ENCODE measurements around the gene TMEM272. TPM values are rescaled to one million over a fixed set of nuclear protein-coding genes. Genes with fewer than 3 reads are reported as not detected.

Gene TMEM272
- total RNA-seq, 1 experiment from 2014 or later = 0.14 TPM

DNA sequence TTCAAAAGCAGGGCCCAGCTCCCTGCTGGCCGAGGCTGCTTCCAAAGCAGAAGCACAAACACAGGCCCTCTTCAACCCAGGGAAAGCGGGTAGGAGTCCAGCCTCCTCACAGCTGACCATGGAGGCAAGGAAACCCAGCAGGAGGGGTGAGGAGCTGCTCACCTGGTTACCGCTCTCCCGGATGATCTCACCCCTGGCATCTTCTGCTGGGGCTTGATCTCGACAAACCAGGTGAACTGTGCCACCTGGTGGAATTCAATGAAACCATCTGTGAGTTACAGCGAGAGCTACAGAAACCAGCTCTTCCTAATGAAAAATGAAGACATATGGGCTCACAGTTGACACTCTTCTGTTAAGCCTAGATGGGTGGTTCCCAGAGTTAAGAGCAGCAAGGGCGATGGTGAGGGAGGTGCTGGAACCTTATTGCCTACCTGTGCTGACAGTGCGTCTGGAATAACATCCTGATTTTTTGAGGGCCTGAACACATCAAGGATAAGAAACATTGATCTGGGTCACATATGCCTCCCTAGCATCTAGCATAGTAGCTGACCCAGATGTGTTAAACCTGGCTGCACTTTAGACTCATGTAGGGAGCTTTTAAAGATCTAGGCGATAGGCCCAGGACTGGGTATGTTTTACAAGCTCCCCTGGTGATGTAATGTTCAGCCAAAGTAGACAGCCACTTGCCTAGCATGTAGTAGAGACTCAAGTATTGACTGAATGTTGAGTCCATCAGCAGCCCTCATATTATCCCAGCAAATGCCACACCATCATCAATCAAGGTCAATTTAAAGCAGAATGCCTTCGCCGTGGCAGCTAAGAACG lies 47.1 kb downstream of the TMEM272 start:
- peaks cover 4% of the 10 kb centered on the region for H3K36me3 Mint-ChIP-seq (ENCODE audit: insufficient read depth, unreplicated experiment)
- Histone ChIP-seq H3K4me3 (ENCODE audit: low read depth, low read length) (no peak overlapping the region), H3K4me1 (peaks cover 13% of the 10 kb centered on the region; the same call in 1 of the 2 replicates), H3K36me3 (ENCODE audit: control insufficient read depth, insufficient read depth, low read length) (no peaks in the 10 kb centered on the region; the same call in 1 of the 2 replicates), H3K9me3 (no peaks in the 10 kb centered on the region), H3K27me3 (replicated peaks; ENCODE audit: control insufficient read depth, insufficient read depth, low read length) (no peaks in the 10 kb centered on the region)
- CTCF ChIA-PET = interaction anchor here (0.6 to 2.0 kb wide), 18 partner anchors 17 to 672 kb away, joined by 3 to 20 read pairs (median 4); partner anchors contain the start of gene INTS6
- DNase-seq = peak; percentile 68 to 72
- BruUV-seq (replicated peaks) = no TSS peak
- intact Hi-C loops (cut with micrococcal nuclease; ENCODE audit: unreplicated experiment) = loop anchor here (1.0 to 5.0 kb wide), 4 partner anchors 353 to 651 kb away; no protein-coding TSS in a partner anchor
- H3K4me1 Mint-ChIP-seq (ENCODE audit: low read depth, unreplicated experiment) = no peaks in the 10 kb centered on the region
- POLR2A ChIA-PET = interaction anchor here (2.1 kb wide), 1 partner anchor 345 kb away, joined by 13 read pairs; the partner anchor contains the start of gene INTS6
- no peaks in the 10 kb centered on the region for H3K27me3 Mint-ChIP-seq (ENCODE audit: insufficient read depth, unreplicated experiment)
- H3K27ac Mint-ChIP-seq (ENCODE audit: unreplicated experiment) = no peak overlapping the region
- no peaks in the 10 kb centered on the region for H3K9me3 Mint-ChIP-seq (ENCODE audit: unreplicated experiment)
- TF ChIP-seq, protein P1, sequence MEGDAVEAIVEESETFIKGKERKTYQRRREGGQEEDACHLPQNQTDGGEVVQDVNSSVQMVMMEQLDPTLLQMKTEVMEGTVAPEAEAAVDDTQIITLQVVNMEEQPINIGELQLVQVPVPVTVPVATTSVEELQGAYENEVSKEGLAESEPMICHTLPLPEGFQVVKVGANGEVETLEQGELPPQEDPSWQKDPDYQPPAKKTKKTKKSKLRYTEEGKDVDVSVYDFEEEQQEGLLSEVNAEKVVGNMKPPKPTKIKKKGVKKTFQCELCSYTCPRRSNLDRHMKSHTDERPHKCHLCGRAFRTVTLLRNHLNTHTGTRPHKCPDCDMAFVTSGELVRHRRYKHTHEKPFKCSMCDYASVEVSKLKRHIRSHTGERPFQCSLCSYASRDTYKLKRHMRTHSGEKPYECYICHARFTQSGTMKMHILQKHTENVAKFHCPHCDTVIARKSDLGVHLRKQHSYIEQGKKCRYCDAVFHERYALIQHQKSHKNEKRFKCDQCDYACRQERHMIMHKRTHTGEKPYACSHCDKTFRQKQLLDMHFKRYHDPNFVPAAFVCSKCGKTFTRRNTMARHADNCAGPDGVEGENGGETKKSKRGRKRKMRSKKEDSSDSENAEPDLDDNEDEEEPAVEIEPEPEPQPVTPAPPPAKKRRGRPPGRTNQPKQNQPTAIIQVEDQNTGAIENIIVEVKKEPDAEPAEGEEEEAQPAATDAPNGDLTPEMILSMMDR (IDR thresholded peaks at IDR 0.05; ENCODE audit: insufficient read depth in 1 of 2, low read depth in 1 of 2, low read length in 1 of 2, severe bottlenecking in 1 of 2, unreplicated experiment in 1 of 2) = peak; percentile 59 to 69
- H3K4me3 Mint-ChIP-seq (ENCODE audit: unreplicated experiment) = no peak overlapping the region

DNA sequence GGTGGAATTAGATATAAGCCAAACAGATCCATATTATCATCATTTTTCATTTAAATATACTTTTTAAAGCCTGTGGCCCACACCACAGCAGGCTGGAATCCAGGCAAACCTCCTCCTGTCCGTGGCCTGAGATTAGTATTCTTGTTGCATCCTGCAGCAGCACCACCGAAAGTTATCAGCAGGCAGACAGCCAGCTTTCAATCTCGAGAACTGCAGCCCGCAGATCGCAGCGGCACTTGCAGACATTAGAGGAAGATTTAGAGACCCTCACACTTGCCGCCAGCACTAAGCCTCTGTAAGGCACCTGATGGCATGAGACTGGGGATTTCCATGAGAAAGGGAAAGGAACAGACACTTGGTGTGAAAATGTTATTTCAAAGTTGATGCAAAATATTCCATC lies 48.4 kb downstream of the TMEM272 start:
- Mint-ChIP-seq H3K36me3 (ENCODE audit: insufficient read depth, unreplicated experiment) (peaks cover 4% of the 10 kb centered on the region), H3K4me3 (ENCODE audit: unreplicated experiment) (no peak overlapping the region), H3K9me3 (ENCODE audit: unreplicated experiment) (no peaks in the 10 kb centered on the region), H3K4me1 (ENCODE audit: low read depth, unreplicated experiment) (no peaks in the 10 kb centered on the region), H3K27me3 (ENCODE audit: insufficient read depth, unreplicated experiment) (no peaks in the 10 kb centered on the region), H3K27ac (ENCODE audit: unreplicated experiment) (no peak overlapping the region)
- DNase-seq = no peak
- TF ChIP-seq, protein P1 (IDR thresholded peaks at IDR 0.05; ENCODE audit: insufficient read depth in 1 of 2, low read depth in 1 of 2, low read length in 1 of 2, severe bottlenecking in 1 of 2, unreplicated experiment in 1 of 2) = no peak
- ChIA-PET POLR2A (no interaction called here), CTCF (interaction anchor here (1.9 kb wide), 2 partner anchors 343 to 362 kb away, joined by 11 to 20 read pairs; partner anchors contain the start of gene INTS6)
- Histone ChIP-seq H3K4me1 (0 out of 2 replicates have a peak, but pooled peaks cover 8% of the 10 kb centered on the region), H3K9me3 (no peaks in the 10 kb centered on the region), H3K36me3 (ENCODE audit: control insufficient read depth, insufficient read depth, low read length) (no peaks in the 10 kb centered on the region; the same call in 1 of the 2 replicates), H3K27me3 (replicated peaks; ENCODE audit: control insufficient read depth, insufficient read depth, low read length) (no peaks in the 10 kb centered on the region), H3K4me3 (ENCODE audit: low read depth, low read length) (no peak overlapping the region)
- intact Hi-C loops (cut with micrococcal nuclease; ENCODE audit: unreplicated experiment) = loop anchor here (2.0 to 5.0 kb wide), 3 partner anchors 352 to 649 kb away; no protein-coding TSS in a partner anchor
- no TSS peak for BruUV-seq (replicated peaks)

DNA sequence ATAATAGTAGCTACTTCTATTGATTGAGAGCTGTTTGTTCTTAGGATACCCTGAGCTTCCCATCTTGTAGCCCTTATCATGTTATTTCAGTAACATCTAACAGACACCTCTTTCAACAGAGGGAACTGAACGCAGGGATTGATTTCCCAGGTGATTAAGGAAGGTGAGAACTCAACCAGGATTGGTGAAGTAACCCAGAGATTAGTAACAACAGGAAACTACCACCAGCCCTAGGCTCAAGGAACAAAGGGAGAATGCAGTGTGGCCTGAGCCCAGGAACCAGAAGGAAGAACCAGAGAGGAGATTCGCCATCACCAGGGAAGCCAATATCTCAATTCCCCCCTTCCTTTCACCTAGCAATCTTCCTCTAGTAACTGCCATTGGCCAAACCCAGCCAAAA lies 49.6 kb downstream of the TMEM272 start:
- no peaks in the 10 kb centered on the region for H3K27me3 ChIP-seq (replicated peaks; ENCODE audit: control insufficient read depth, insufficient read depth, low read length)
- 0 out of 2 replicates have a peak, but pooled peaks cover 8% of the 10 kb centered on the region for H3K4me1 ChIP-seq
- no peak overlapping the region for H3K27ac Mint-ChIP-seq (ENCODE audit: unreplicated experiment)
- DNase-seq = no peak
- no TSS peak for BruUV-seq (replicated peaks)
- H3K4me1 Mint-ChIP-seq (ENCODE audit: low read depth, unreplicated experiment) = no peaks in the 10 kb centered on the region
- TF ChIP-seq, protein P1 (IDR thresholded peaks at IDR 0.05; ENCODE audit: insufficient read depth in 1 of 2, low read depth in 1 of 2, low read length in 1 of 2, severe bottlenecking in 1 of 2, unreplicated experiment in 1 of 2) = no peak
- ChIA-PET CTCF (no interaction called here), POLR2A (interaction anchor here (1.8 kb wide), 1 partner anchor 342 kb away, joined by 5 read pairs; the partner anchor contains the start of gene INTS6)
- H3K27me3 Mint-ChIP-seq (ENCODE audit: insufficient read depth, unreplicated experiment) = no peaks in the 10 kb centered on the region
- peaks cover 4% of the 10 kb centered on the region for H3K36me3 Mint-ChIP-seq (ENCODE audit: insufficient read depth, unreplicated experiment)
- no peaks in the 10 kb centered on the region for H3K9me3 Mint-ChIP-seq (ENCODE audit: unreplicated experiment)
- H3K36me3 ChIP-seq (ENCODE audit: control insufficient read depth, insufficient read depth, low read length) = no peaks in the 10 kb centered on the region; the same call in 1 of the 2 replicates
- H3K4me3 ChIP-seq (ENCODE audit: low read depth, low read length) = no peak overlapping the region
- H3K9me3 ChIP-seq = no peaks in the 10 kb centered on the region
- intact Hi-C loops (cut with micrococcal nuclease; ENCODE audit: unreplicated experiment) = loop anchor here (5.0 kb wide), 2 partner anchors 508 to 648 kb away; no protein-coding TSS in a partner anchor
- H3K4me3 Mint-ChIP-seq (ENCODE audit: unreplicated experiment) = no peak overlapping the region
